Smooth muscle cell (in vitro differentiated cells): Measurements from ENCODE around the gene COPS4. TPM values are rescaled to one million over a fixed set of nuclear protein-coding genes. Genes with fewer than 3 reads are reported as not detected.

Experiments used
- DNase-seq: peaks from one replicate; lab custom pipeline; 2025; ENCODE audit not compliant: unreplicated experiment; lab: John Stamatoyannopoulos, UW
- H2AFZ ChIP-seq: fragments of 200-600 bp; sonication (generic); 2 replicates; pipeline ENCODE4 v1.6.0; 2016; ENCODE audit warnings: antibody characterized with exemption, low read depth, mild to moderate bottlenecking
- H3F3A ChIP-seq: fragments of 200-600 bp; sonication (generic); 2 replicates; pipeline ENCODE4 v1.6.0; 2017; ENCODE audit warnings: antibody characterized with exemption, low read depth
- H3K27ac ChIP-seq: fragments of 200-600 bp; sonication (generic); 2 replicates; pipeline ENCODE4 v1.5.1; 2016; ENCODE audit warnings: low read depth, mild to moderate bottlenecking
- H3K27me3 ChIP-seq: fragments of 200-600 bp; sonication (generic); 2 replicates; pipeline ENCODE4 v1.6.1; 2016; ENCODE audit warnings: low read depth, mild to moderate bottlenecking
- H3K36me3 ChIP-seq: fragments of 200-600 bp; sonication (generic); 2 replicates; pipeline ENCODE4 v1.5.1; 2016; ENCODE audit warnings: low read depth
- H3K4me1 ChIP-seq: fragments of 200-600 bp; sonication (generic); 2 replicates; pipeline ENCODE4 v1.5.1; 2016; ENCODE audit warnings: low read depth
- H3K4me2 ChIP-seq: fragments of 200-600 bp; sonication (generic); 2 replicates; pipeline ENCODE4 v1.6.0; 2016; ENCODE audit warnings: mild to moderate bottlenecking
- H3K4me3 ChIP-seq: fragments of 200-600 bp; sonication (generic); 2 replicates; pipeline ENCODE4 v1.5.1; 2016; ENCODE audit warnings: mild to moderate bottlenecking
- H3K79me2 ChIP-seq: fragments of 200-600 bp; sonication (generic); 2 replicates; pipeline ENCODE4 v1.6.0; 2016; ENCODE audit warnings: low read depth, mild to moderate bottlenecking
- H3K9ac ChIP-seq: fragments of 200-600 bp; sonication (generic); 2 replicates; pipeline ENCODE4 v1.6.0; 2016; ENCODE audit warnings: low read depth
- H3K9me3 ChIP-seq: fragments of 200-600 bp; sonication (generic); replicated peaks from 2 replicates; pipeline ENCODE4 v1.5.1; 2016; ENCODE audit warnings: low read depth
- H4K20me1 ChIP-seq: fragments of 200-600 bp; sonication (generic); 2 replicates; pipeline ENCODE4 v1.6.0; 2016; ENCODE audit warnings: low read depth
- CTCF ChIP-seq: fragments of 200-600 bp; sonication (generic); IDR thresholded peaks from 2 replicates; pipeline ENCODE4 v1.5.1; 2017; ENCODE audit warnings: borderline replicate concordance, mild to moderate bottlenecking, antibody characterized with exemption; ENCODE audit not compliant: insufficient read depth, poor library complexity, severe bottlenecking
- WGBS: methylation state at CpG from one replicate; pipeline ENCODE4 v1.1.7; 2016; ENCODE audit warnings: low lambda C conversion rate; 5-methylcytosine and 5-hydroxymethylcytosine counted together
- polyA plus RNA-seq: library from polyadenylated mRNA; unstranded; fragments of >200 nt; fragmentation: Nextera tagmentation; extraction: Ambion mirVana; gene quantifications from 2 replicates; pipeline ENCODE4 v1.2.1, GENCODE V29; 2016
- total RNA-seq: library from RNA; depleted of rRNA; stranded (reverse); fragments of >200 nt; gene quantifications from 2 replicates; pipeline ENCODE4 v1.2.3, GENCODE V29; 2014

COPS4 gene
- total and polyA plus RNA-seq, 2 experiments from 2014 or later = 41.2 to 55.5 TPM

DNA sequence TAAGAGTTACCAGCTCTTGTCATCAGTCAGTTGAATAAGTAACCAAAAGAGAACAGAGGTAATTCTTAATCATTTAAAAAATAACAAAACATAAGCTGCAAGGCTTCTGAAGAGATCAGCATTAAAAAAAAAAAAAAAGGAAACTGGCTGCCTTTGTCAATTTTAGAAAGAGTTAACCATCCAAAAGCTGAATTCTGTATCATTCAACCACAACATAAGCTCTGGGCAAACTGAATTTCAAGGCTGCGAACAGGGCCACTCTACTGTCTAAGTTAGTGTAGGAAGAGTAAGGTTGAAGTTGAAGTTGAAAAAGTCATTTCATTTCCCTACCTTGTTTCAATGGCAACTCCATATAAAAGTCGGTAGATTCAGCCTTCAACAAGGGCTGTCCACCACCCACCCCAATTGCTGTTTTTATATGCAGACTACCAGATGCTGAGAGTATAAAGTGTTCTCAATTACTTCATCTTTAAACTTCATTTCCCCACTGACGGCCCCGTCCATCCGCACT, 23.2 kb upstream of the COPS4 start:
- Histone ChIP-seq H3K9ac (peak overlapping the region; percentile 98), H3F3A (peaks cover 11% of the 10 kb centered on the region), H4K20me1 (peaks cover 3% of the 10 kb centered on the region), H3K79me2 (peaks cover 33% of the 10 kb centered on the region), H3K4me2 (peak overlapping the region; percentile 99), H3K4me3 (peak overlapping the region; percentile 98), H3K9me3 (no peaks in the 10 kb centered on the region), H3K36me3 (no peaks in the 10 kb centered on the region), H3K27ac (peak overlapping the region; percentile 98), H3K27me3 (no peaks in the 10 kb centered on the region), H2AFZ (peak overlapping the region; percentile 90), H3K4me1 (peaks cover 26% of the 10 kb centered on the region)
- no peak for DNase-seq
- no peak for TF ChIP-seq CTCF
- WGBS = 5% methylated on average over 5 of the region's 5 CpGs

GRCh38 chr4:83012200-83012686, 22.7 kb upstream of the COPS4 start:
- WGBS = under 1% methylated on average over 33 of the region's 43 CpGs
- Histone ChIP-seq H3K79me2 (peaks cover 28% of the 10 kb centered on the region), H3K4me3 (peak overlapping the region; percentile 98)

DNA sequence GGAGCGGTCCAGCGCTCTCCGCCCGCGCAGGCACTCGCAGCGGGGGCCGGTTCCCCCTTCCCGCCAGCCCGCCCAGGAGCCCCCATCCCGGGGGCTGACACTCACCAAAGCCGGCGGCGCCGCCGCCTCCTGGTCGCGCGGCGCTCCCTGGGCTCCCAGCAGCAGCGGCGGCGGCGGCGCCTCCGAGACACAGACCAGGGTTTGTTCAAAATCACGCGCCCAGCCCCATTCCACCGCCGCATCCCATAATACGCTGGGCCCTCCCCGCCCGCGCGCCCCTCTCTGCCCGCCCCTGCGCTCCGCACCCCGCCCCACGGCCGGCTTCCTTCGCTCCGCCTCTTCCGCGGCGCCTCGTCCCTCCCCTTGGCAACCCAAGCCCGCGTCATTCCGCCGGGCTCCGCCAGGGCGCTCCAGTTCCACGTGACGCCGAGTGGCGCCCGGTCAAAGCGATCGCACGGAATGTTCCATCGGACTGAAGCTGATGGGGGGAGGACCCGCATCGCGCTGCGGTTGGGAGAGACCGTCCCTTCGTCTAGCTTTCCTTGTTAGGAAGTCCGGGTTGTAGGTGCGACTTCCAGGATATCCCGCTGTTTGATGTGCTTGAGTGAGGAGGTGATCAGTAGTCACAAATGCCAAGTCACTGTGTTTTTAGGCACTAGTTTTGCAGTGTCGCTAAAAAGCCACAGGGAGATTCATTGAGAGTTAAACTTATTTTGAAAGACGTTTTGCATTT, 22.1 kb upstream of the COPS4 start:
- H3K27ac ChIP-seq = peak overlapping the region; percentile 98
- H3K4me1 ChIP-seq = peaks cover 26% of the 10 kb centered on the region
- WGBS = under 1% methylated on average over 53 of the region's 73 CpGs

More at GRCh38 chr4:83012200-83012686, 22.7 kb upstream of the COPS4 start:
- Histone ChIP-seq H3K9ac (peak overlapping the region; percentile 98), H3K4me2 (peak overlapping the region; percentile 99), H3K27me3 (no peaks in the 10 kb centered on the region), H3F3A (peaks cover 11% of the 10 kb centered on the region), H2AFZ (peak overlapping the region; percentile 90), H3K4me1 (peaks cover 26% of the 10 kb centered on the region), H3K9me3 (no peaks in the 10 kb centered on the region), H4K20me1 (peaks cover 3% of the 10 kb centered on the region), H3K27ac (peak overlapping the region; percentile 98), H3K36me3 (no peaks in the 10 kb centered on the region)
- peak; percentile 49 for DNase-seq
- TF ChIP-seq CTCF = no peak

More for the DNA sequence above, 22.1 kb upstream of the COPS4 start:
- no peaks in the 10 kb centered on the region for H3K36me3 ChIP-seq
- peak overlapping the region; percentile 96 for H2AFZ ChIP-seq
- H3K9ac ChIP-seq = peak overlapping the region; percentile 98
- H3K4me3 ChIP-seq = peak overlapping the region; percentile 98
- H3K79me2 ChIP-seq = peaks cover 21% of the 10 kb centered on the region
- peaks cover 3% of the 10 kb centered on the region for H4K20me1 ChIP-seq
- H3K4me2 ChIP-seq = peak overlapping the region; percentile 99
- no peaks in the 10 kb centered on the region for H3K9me3 ChIP-seq
- no peaks in the 10 kb centered on the region for H3K27me3 ChIP-seq
- peak; percentile 44 for TF ChIP-seq CTCF
- H3F3A ChIP-seq = peaks cover 11% of the 10 kb centered on the region
- peak; percentile 94 for DNase-seq
